GM23338 (cell line): Measurements from ENCODE around the gene TP53. TPM values are rescaled to one million over a fixed set of nuclear protein-coding genes. Genes with fewer than 3 reads are reported as not detected.

ENCODE experiments used
- ATAC-seq: fragments of 200-7000 bp; cut with Tn5 transposase; 3 replicates; pipeline ENCODE4 v1.9.1; 2020
- DNase-seq: peaks from one replicate; pipeline ENCODE4 v3.0.0-alpha.2; 2015; ENCODE audit warnings: low spot score
- H2AFZ ChIP-seq: fragments of 200-600 bp; sonication (generic); 2 replicates; pipeline ENCODE4 v1.8.0; 2016; ENCODE audit warnings: antibody characterized with exemption, mild to moderate bottlenecking, moderate library complexity
- H3F3A ChIP-seq: fragments of 200-600 bp; sonication (generic); replicated peaks from 2 replicates; pipeline ENCODE4 v1.8.0; 2017; ENCODE audit warnings: antibody characterized with exemption, mixed run types, low read depth
- H3K27ac ChIP-seq: fragments of 200-600 bp; sonication (generic); 2 replicates; pipeline ENCODE4 v1.6.1; 2016; ENCODE audit warnings: low read depth
- H3K27me3 ChIP-seq: fragments of 200-600 bp; sonication (generic); 2 replicates; pipeline ENCODE4 v1.8.0; 2016; ENCODE audit warnings: mild to moderate bottlenecking, mixed run types, moderate library complexity; ENCODE audit not compliant: insufficient read depth
- H3K36me3 ChIP-seq: fragments of 200-600 bp; sonication (generic); 2 replicates; pipeline ENCODE4 v1.8.0; 2016; ENCODE audit warnings: mild to moderate bottlenecking; ENCODE audit not compliant: insufficient read depth
- H3K4me1 ChIP-seq: fragments of 200-600 bp; sonication (generic); 2 replicates; pipeline ENCODE4 v1.8.0; 2016; ENCODE audit warnings: mild to moderate bottlenecking, moderate library complexity; ENCODE audit not compliant: insufficient read depth
- H3K4me2 ChIP-seq: fragments of 200-600 bp; sonication (generic); 2 replicates; pipeline ENCODE4 v1.7.1; 2017; ENCODE audit warnings: mixed run types
- H3K4me3 ChIP-seq: fragments of 200-600 bp; sonication (generic); 2 replicates; pipeline ENCODE4 v1.6.1; 2016; ENCODE audit warnings: mixed run types
- H3K79me2 ChIP-seq: fragments of 200-600 bp; sonication (generic); replicated peaks from 2 replicates; pipeline ENCODE4 v1.8.0; 2017; ENCODE audit warnings: mild to moderate bottlenecking; ENCODE audit not compliant: insufficient read depth
- H3K9me2 ChIP-seq: fragments of 200-600 bp; sonication (generic); 2 replicates; pipeline ENCODE4 v1.8.0; 2017; ENCODE audit not compliant: insufficient read depth
- H4K20me1 ChIP-seq: fragments of 200-600 bp; sonication (generic); replicated peaks from 2 replicates; pipeline ENCODE4 v1.8.0; 2017; ENCODE audit warnings: mild to moderate bottlenecking; ENCODE audit not compliant: insufficient read depth
- H3K27ac Mint-ChIP-seq: 2 replicates; pipeline ENCODE4 v1.8.0; 2020; ENCODE audit warnings: inconsistent platforms, mild to moderate bottlenecking, moderate library complexity, mixed read lengths
- H3K27me3 Mint-ChIP-seq: 3 replicates; pipeline ENCODE4 v1.8.0; 2022; ENCODE audit warnings: low read depth, mild to moderate bottlenecking, moderate library complexity, mixed read lengths, inconsistent platforms; ENCODE audit not compliant: insufficient read depth, poor library complexity
- H3K36me3 Mint-ChIP-seq: 3 replicates; pipeline ENCODE4 v1.8.0; 2021; ENCODE audit warnings: low read depth, mild to moderate bottlenecking, inconsistent platforms, moderate library complexity, mixed read lengths
- H3K4me1 Mint-ChIP-seq: 3 replicates; pipeline ENCODE4 v1.8.0; 2020; ENCODE audit warnings: mild to moderate bottlenecking, inconsistent platforms, mixed read lengths
- H3K4me3 Mint-ChIP-seq: 3 replicates; pipeline ENCODE4 v1.8.0; 2021; ENCODE audit warnings: moderate library complexity, mild to moderate bottlenecking, inconsistent platforms, mixed read lengths
- H3K9me3 Mint-ChIP-seq: 3 replicates; pipeline ENCODE4 v1.8.0; 2020; ENCODE audit warnings: moderate library complexity, mild to moderate bottlenecking, inconsistent platforms, mixed read lengths
- CREB1 ChIP-seq: fragments of 250-450 bp; sonication (Bioruptor Pico); IDR thresholded peaks from 2 replicates; pipeline ENCODE4 v1.5.0; 2020; ENCODE audit warnings: low read depth, mild to moderate bottlenecking, moderate library complexity
- EZH2 ChIP-seq: fragments of 200-600 bp; sonication (generic); IDR thresholded peaks from one replicate; pipeline ENCODE4 v1.8.0; 2017; ENCODE audit warnings: antibody characterized with exemption, mild to moderate bottlenecking, low read depth; ENCODE audit not compliant: unreplicated experiment
- EZH2phosphoT487 ChIP-seq: fragments of 200-600 bp; sonication (generic); IDR thresholded peaks from one replicate; pipeline ENCODE4 v1.8.1; 2018; ENCODE audit warnings: antibody characterized with exemption; ENCODE audit not compliant: unreplicated experiment
- JUNB ChIP-seq: IDR thresholded peaks from one replicate; pipeline ENCODE4 v1.6.1; 2016; ENCODE audit warnings: antibody characterized with exemption; ENCODE audit not compliant: unreplicated experiment
- NANOG ChIP-seq: IDR thresholded peaks from 2 replicates; pipeline ENCODE4 v1.6.1; 2016; ENCODE audit warnings: antibody characterized with exemption, borderline replicate concordance
- POLR2AphosphoS5 ChIP-seq: IDR thresholded peaks from 2 replicates; pipeline ENCODE4 v1.6.1; 2016; ENCODE audit warnings: antibody characterized with exemption, low read depth
- STAT1 ChIP-seq: IDR thresholded peaks from one replicate; pipeline ENCODE4 v1.6.1; 2016; ENCODE audit warnings: antibody characterized with exemption; ENCODE audit not compliant: unreplicated experiment
- ZNF114 ChIP-seq: fragments of 250-450 bp; sonication (Bioruptor Pico); IDR thresholded peaks from 2 replicates; pipeline ENCODE4 v1.5.0; 2020; ENCODE audit warnings: mild to moderate bottlenecking, moderate library complexity
- ZNF331 ChIP-seq: fragments of 250-450 bp; sonication (Bioruptor Pico); IDR thresholded peaks from 2 replicates; pipeline ENCODE4 v1.5.0; 2020; ENCODE audit warnings: low read depth, mild to moderate bottlenecking, moderate library complexity
- polyA plus RNA-seq: library from polyadenylated mRNA; unstranded; fragments of >200 nt; fragmentation: Nextera tagmentation; extraction: Ambion mirVana; gene quantifications from 2 replicates; pipeline ENCODE4 v1.2.1, GENCODE V29; 2016
- total RNA-seq: library from RNA; depleted of rRNA; stranded (reverse); fragments of >200 nt; shearing (Covaris generic); gene quantifications from 2 replicates; pipeline ENCODE4 v1.2.3, GENCODE V29; 2014
- TF ChIP-seq, protein P1 (sequence below): IDR thresholded peaks from one replicate; pipeline ENCODE4 v1.6.1; 2018; ENCODE audit warnings: antibody characterized with exemption; ENCODE audit not compliant: unreplicated experiment
- TF ChIP-seq, protein P2 (sequence below), 2 experiments: fragments of 200-600 bp in 1 of 2; sonication (generic) in 1 of 2; conservative IDR thresholded peaks; 2 replicates each; pipeline versions ENCODE4 v1.5.1 to v1.6.1; 2016 to 2017; ENCODE audit warnings: antibody characterized with exemption in 2 of 2, low read depth in 2 of 2, mild to moderate bottlenecking in 2 of 2, moderate library complexity in 1 of 2
- TF ChIP-seq, protein P3 (sequence below): fragments of 250-450 bp; sonication (Bioruptor Pico); IDR thresholded peaks from 2 replicates; pipeline ENCODE4 v1.5.0; 2020; ENCODE audit warnings: mild to moderate bottlenecking, moderate library complexity
- TF ChIP-seq, protein P4 (sequence below): IDR thresholded peaks from 2 replicates; pipeline ENCODE4 v1.6.1; 2016; ENCODE audit warnings: antibody characterized with exemption

Gene TP53
- total and polyA plus RNA-seq, 2 experiments from 2014 or later, result 119 to 154 TPM

DNA sequence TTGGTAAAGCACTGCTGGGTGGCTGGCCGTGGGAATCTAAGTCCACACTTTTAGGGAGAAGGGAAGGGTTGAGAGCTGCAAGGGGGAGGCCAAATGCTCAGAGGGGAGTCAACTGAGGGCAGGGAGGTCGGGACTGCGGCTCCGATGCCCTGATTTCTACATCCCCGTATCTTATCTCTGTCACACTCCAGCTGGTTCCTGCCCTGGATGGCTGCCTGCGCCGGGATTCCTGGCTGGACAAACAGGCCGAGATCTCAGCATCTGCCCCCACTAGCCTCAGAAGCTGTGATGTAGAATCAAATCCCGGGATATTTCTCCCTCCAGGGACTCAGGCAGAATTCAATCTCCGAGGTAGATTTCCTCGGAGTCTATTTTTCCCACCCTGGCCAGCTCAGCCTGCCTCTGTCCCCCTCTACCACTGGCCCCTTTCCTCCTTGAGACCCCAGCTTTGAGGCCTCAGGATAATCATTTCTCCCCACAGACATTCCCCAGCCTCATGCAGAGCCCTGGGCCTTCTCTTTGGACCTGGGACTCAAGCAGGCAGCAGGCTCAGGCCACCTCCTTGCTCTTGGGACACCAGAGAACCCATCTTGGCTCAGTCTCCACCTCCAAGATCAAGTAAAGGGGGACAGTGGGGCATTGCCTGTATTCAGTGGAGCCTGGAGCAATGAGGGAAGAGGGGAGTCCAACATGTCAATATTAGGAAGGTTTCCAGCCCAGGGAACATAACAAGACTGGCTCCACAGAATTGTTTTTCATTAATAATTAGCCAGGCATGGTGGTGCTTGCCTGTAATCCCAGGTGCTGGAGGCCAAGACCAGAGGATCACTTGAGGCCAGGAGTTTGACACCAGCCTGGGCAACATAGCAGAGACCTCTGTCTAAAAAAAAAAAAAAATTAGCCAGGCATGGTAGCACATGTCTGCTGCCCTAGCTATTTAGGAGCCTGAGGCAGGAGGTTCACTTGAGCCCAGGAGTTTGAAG is 55.6 kb downstream of the TP53 start:
- Mint-ChIP-seq H3K9me3 (no peaks in the 10 kb centered on the region), H3K27me3 (peaks cover 23% of the 10 kb centered on the region), H3K4me3 (no peak overlapping the region), H3K4me1 (peaks cover 36% of the 10 kb centered on the region), H3K27ac (no peak overlapping the region), H3K36me3 (peaks cover 3% of the 10 kb centered on the region; the same call in 1 of the 3 replicates)
- Histone ChIP-seq H3F3A (peaks cover 16% of the 10 kb centered on the region; the same call in 1 of the 2 replicates), H4K20me1 (no peaks in the 10 kb centered on the region), H3K9me2 (no peaks in the 10 kb centered on the region), H3K27me3 (no peaks in the 10 kb centered on the region), H3K4me3 (no peak overlapping the region), H3K4me1 (peaks cover 7% of the 10 kb centered on the region), H2AFZ (no peak overlapping the region), H3K36me3 (no peaks in the 10 kb centered on the region), H3K79me2 (peaks cover 2% of the 10 kb centered on the region; the same call in 1 of the 2 replicates), H3K4me2 (no peak overlapping the region), H3K27ac (no peak overlapping the region)
- ATAC-seq (no peak), DNase-seq (no peak)
- TF ChIP-seq POLR2AphosphoS5 (no peak), STAT1 (no peak), ZNF114 (CRISPR knock-in tag) (no peak), EZH2 (no peak), NANOG (no peak), EZH2phosphoT487 (no peak), JUNB (no peak), ZNF331 (CRISPR knock-in tag) (no peak), CREB1 (no peak)
- TF ChIP-seq, protein P1, sequence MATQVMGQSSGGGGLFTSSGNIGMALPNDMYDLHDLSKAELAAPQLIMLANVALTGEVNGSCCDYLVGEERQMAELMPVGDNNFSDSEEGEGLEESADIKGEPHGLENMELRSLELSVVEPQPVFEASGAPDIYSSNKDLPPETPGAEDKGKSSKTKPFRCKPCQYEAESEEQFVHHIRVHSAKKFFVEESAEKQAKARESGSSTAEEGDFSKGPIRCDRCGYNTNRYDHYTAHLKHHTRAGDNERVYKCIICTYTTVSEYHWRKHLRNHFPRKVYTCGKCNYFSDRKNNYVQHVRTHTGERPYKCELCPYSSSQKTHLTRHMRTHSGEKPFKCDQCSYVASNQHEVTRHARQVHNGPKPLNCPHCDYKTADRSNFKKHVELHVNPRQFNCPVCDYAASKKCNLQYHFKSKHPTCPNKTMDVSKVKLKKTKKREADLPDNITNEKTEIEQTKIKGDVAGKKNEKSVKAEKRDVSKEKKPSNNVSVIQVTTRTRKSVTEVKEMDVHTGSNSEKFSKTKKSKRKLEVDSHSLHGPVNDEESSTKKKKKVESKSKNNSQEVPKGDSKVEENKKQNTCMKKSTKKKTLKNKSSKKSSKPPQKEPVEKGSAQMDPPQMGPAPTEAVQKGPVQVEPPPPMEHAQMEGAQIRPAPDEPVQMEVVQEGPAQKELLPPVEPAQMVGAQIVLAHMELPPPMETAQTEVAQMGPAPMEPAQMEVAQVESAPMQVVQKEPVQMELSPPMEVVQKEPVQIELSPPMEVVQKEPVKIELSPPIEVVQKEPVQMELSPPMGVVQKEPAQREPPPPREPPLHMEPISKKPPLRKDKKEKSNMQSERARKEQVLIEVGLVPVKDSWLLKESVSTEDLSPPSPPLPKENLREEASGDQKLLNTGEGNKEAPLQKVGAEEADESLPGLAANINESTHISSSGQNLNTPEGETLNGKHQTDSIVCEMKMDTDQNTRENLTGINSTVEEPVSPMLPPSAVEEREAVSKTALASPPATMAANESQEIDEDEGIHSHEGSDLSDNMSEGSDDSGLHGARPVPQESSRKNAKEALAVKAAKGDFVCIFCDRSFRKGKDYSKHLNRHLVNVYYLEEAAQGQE, result no peak
- TF ChIP-seq, protein P2, sequence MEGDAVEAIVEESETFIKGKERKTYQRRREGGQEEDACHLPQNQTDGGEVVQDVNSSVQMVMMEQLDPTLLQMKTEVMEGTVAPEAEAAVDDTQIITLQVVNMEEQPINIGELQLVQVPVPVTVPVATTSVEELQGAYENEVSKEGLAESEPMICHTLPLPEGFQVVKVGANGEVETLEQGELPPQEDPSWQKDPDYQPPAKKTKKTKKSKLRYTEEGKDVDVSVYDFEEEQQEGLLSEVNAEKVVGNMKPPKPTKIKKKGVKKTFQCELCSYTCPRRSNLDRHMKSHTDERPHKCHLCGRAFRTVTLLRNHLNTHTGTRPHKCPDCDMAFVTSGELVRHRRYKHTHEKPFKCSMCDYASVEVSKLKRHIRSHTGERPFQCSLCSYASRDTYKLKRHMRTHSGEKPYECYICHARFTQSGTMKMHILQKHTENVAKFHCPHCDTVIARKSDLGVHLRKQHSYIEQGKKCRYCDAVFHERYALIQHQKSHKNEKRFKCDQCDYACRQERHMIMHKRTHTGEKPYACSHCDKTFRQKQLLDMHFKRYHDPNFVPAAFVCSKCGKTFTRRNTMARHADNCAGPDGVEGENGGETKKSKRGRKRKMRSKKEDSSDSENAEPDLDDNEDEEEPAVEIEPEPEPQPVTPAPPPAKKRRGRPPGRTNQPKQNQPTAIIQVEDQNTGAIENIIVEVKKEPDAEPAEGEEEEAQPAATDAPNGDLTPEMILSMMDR (conservative IDR thresholded peaks at IDR 0.05; ENCODE audit: low read depth in 2 of 2), result no peak
- TF ChIP-seq, protein P3, sequence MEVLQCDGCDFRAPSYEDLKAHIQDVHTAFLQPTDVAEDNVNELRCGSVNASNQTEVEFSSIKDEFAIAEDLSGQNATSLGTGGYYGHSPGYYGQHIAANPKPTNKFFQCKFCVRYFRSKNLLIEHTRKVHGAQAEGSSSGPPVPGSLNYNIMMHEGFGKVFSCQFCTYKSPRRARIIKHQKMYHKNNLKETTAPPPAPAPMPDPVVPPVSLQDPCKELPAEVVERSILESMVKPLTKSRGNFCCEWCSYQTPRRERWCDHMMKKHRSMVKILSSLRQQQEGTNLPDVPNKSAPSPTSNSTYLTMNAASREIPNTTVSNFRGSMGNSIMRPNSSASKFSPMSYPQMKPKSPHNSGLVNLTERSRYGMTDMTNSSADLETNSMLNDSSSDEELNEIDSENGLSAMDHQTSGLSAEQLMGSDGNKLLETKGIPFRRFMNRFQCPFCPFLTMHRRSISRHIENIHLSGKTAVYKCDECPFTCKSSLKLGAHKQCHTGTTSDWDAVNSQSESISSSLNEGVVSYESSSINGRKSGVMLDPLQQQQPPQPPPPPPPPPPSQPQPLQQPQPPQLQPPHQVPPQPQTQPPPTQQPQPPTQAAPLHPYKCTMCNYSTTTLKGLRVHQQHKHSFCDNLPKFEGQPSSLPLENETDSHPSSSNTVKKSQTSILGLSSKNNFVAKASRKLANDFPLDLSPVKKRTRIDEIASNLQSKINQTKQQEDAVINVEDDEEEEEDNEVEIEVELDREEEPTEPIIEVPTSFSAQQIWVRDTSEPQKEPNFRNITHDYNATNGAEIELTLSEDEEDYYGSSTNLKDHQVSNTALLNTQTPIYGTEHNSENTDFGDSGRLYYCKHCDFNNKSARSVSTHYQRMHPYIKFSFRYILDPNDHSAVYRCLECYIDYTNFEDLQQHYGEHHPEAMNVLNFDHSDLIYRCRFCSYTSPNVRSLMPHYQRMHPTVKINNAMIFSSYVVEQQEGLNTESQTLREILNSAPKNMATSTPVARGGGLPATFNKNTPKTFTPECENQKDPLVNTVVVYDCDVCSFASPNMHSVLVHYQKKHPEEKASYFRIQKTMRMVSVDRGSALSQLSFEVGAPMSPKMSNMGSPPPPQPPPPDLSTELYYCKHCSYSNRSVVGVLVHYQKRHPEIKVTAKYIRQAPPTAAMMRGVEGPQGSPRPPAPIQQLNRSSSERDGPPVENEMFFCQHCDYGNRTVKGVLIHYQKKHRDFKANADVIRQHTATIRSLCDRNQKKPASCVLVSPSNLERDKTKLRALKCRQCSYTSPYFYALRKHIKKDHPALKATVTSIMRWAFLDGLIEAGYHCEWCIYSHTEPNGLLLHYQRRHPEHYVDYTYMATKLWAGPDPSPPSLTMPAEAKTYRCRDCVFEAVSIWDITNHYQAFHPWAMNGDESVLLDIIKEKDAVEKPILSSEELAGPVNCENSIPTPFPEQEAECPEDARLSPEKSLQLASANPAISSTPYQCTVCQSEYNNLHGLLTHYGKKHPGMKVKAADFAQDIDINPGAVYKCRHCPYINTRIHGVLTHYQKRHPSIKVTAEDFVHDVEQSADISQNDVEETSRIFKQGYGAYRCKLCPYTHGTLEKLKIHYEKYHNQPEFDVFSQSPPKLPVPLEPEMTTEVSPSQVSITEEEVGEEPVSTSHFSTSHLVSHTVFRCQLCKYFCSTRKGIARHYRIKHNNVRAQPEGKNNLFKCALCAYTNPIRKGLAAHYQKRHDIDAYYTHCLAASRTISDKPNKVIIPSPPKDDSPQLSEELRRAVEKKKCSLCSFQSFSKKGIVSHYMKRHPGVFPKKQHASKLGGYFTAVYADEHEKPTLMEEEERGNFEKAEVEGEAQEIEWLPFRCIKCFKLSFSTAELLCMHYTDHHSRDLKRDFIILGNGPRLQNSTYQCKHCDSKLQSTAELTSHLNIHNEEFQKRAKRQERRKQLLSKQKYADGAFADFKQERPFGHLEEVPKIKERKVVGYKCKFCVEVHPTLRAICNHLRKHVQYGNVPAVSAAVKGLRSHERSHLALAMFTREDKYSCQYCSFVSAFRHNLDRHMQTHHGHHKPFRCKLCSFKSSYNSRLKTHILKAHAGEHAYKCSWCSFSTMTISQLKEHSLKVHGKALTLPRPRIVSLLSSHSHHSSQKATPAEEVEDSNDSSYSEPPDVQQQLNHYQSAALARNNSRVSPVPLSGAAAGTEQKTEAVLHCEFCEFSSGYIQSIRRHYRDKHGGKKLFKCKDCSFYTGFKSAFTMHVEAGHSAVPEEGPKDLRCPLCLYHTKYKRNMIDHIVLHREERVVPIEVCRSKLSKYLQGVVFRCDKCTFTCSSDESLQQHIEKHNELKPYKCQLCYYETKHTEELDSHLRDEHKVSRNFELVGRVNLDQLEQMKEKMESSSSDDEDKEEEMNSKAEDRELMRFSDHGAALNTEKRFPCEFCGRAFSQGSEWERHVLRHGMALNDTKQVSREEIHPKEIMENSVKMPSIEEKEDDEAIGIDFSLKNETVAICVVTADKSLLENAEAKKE, result no peak
- TF ChIP-seq, protein P4, sequence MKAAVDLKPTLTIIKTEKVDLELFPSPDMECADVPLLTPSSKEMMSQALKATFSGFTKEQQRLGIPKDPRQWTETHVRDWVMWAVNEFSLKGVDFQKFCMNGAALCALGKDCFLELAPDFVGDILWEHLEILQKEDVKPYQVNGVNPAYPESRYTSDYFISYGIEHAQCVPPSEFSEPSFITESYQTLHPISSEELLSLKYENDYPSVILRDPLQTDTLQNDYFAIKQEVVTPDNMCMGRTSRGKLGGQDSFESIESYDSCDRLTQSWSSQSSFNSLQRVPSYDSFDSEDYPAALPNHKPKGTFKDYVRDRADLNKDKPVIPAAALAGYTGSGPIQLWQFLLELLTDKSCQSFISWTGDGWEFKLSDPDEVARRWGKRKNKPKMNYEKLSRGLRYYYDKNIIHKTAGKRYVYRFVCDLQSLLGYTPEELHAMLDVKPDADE, result no peak
